Loucy (cell line): ENCODE measurements around the gene CDKN2D.
A peak's percentile ranks its signal among the peaks of the same experiment; 100 is the strongest.

Experiments
- EZH2phosphoT487 ChIP-seq: fragments of 200-600 bp; IDR thresholded peaks from 2 replicates; pipeline ENCODE4 v1.6.1; 2018; ENCODE audit warnings: antibody characterized with exemption, mild to moderate bottlenecking, moderate library complexity, borderline replicate concordance
- TF ChIP-seq, protein P1 (sequence below): fragments of 200-600 bp; sonication (generic); conservative IDR thresholded peaks from 2 replicates; pipeline ENCODE4 v1.5.1; 2014; ENCODE audit warnings: mild to moderate bottlenecking, antibody characterized with exemption, low read length

DNA sequence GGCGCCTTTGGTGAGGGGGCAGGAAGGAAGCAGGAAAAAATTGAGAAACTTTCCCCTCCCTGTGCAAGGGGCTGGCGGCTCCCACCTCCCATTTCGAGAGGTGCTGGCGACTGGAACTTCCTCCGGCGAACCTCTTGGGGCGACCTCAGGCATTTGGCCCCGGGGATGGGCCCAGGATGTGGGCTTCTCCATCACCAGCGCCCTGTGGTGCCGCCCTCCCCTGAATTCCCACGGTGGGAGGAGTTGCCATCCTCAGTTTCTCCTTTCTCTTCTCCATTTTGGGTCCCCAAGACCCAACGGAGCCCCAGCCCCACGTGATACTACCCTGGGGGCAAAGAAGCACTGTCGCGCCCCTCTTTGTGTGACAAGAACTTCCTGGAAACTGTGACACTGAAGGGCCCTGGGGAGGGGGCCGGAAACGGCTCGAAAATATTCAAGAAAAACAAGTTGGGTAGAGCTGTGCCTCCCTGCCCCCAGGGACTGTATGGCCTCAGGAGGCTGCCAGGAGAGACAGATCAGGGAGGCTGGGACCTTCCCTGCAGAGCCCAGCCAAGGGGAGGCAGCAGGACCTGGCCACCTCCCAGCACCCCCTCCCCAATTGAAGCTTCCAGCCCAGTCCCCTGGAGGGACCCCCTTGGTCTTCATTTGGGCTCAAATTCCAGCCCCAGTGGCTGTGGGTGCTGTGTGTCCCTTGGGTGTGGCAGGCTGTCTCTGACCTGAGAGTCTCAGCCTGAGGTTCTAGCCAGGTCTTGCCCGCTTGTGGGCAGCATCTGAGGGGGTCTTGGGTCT is 34.5 kb upstream of the CDKN2D start:
- TF ChIP-seq, protein P1, sequence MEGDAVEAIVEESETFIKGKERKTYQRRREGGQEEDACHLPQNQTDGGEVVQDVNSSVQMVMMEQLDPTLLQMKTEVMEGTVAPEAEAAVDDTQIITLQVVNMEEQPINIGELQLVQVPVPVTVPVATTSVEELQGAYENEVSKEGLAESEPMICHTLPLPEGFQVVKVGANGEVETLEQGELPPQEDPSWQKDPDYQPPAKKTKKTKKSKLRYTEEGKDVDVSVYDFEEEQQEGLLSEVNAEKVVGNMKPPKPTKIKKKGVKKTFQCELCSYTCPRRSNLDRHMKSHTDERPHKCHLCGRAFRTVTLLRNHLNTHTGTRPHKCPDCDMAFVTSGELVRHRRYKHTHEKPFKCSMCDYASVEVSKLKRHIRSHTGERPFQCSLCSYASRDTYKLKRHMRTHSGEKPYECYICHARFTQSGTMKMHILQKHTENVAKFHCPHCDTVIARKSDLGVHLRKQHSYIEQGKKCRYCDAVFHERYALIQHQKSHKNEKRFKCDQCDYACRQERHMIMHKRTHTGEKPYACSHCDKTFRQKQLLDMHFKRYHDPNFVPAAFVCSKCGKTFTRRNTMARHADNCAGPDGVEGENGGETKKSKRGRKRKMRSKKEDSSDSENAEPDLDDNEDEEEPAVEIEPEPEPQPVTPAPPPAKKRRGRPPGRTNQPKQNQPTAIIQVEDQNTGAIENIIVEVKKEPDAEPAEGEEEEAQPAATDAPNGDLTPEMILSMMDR: 0 out of 2 replicates have a peak, but pooled peaks have one; percentile 12
- no peak for TF ChIP-seq EZH2phosphoT487
